Measurements from ENCODE around the gene SLC1A3. TPM values are rescaled to one million over a fixed set of nuclear protein-coding genes. Genes with fewer than 3 reads are reported as not detected.
A peak's percentile ranks its signal among the peaks of the same experiment; 100 is the strongest.
"Not testable (repeated sequence)": the region's sequence is repeated elsewhere in the genome, so short reads cannot be mapped to it uniquely, and the experiment has no call there.

SLC1A3 gene
- total RNA-seq, 1 experiment from 2014 or later: 9.6 TPM

GRCh38 chr5:36641431-36641830, 35.0 kb downstream of the SLC1A3 start:
- ChIA-PET CTCF (interaction anchor here (0.5 to 0.9 kb wide), 4 partner anchors 11 to 184 kb away, joined by 3 to 4 read pairs (median 3); no protein-coding TSS in a partner anchor), POLR2A (interaction anchor here (0.6 to 1.5 kb wide), 5 partner anchors 16 to 58 kb away, joined by 3 to 5 read pairs (median 3); no protein-coding TSS in a partner anchor)
- intact Hi-C loops (cut with micrococcal nuclease): no loop called here
- H3K4me1 Mint-ChIP-seq (ENCODE audit: insufficient read depth, unreplicated experiment): peaks cover 10% of the 10 kb centered on the region
- no peaks in the 10 kb centered on the region for H3K9me3 Mint-ChIP-seq (ENCODE audit: unreplicated experiment)
- no TSS peak for BruUV-seq (replicated peaks)
- peaks cover 12% of the 10 kb centered on the region for H3K36me3 Mint-ChIP-seq (ENCODE audit: insufficient read depth, unreplicated experiment)
- no peak for TF ChIP-seq CTCF (IDR thresholded peaks at IDR 0.05; ENCODE audit: unreplicated experiment)
- H3K27me3 Mint-ChIP-seq (ENCODE audit: insufficient read depth, unreplicated experiment): no peaks in the 10 kb centered on the region
- no peak for DNase-seq (ENCODE audit: unreplicated experiment)
- peak overlapping the region; percentile 25 for H3K27ac Mint-ChIP-seq (ENCODE audit: low read depth, unreplicated experiment)
- no peak overlapping the region for H3K4me3 Mint-ChIP-seq (ENCODE audit: unreplicated experiment)

GRCh38 chr5:36642089-36642488, 35.7 kb downstream of the SLC1A3 start:
- H3K27me3 Mint-ChIP-seq (ENCODE audit: insufficient read depth, unreplicated experiment): no peaks in the 10 kb centered on the region
- no peak for TF ChIP-seq CTCF (IDR thresholded peaks at IDR 0.05; ENCODE audit: unreplicated experiment)
- BruUV-seq (replicated peaks): no TSS peak
- H3K4me1 Mint-ChIP-seq (ENCODE audit: insufficient read depth, unreplicated experiment): peaks cover 15% of the 10 kb centered on the region
- intact Hi-C loops (cut with micrococcal nuclease): no loop called here
- H3K4me3 Mint-ChIP-seq (ENCODE audit: unreplicated experiment): no peak overlapping the region
- peaks cover 12% of the 10 kb centered on the region for H3K36me3 Mint-ChIP-seq (ENCODE audit: insufficient read depth, unreplicated experiment)
- DNase-seq (ENCODE audit: unreplicated experiment): no peak
- H3K27ac Mint-ChIP-seq (ENCODE audit: low read depth, unreplicated experiment): no peak overlapping the region
- H3K9me3 Mint-ChIP-seq (ENCODE audit: unreplicated experiment): no peaks in the 10 kb centered on the region
- POLR2A ChIA-PET: interaction anchor here (0.6 to 1.4 kb wide), 2 partner anchors 16 to 58 kb away, joined by 3 read pairs; no protein-coding TSS in a partner anchor
- CTCF ChIA-PET: interaction anchor here (0.5 kb wide), 1 partner anchor 184 kb away, joined by 3 read pairs; no protein-coding TSS in a partner anchor

- TF ChIP-seq CTCF (IDR thresholded peaks at IDR 0.05; ENCODE audit: unreplicated experiment): no peak
- Mint-ChIP-seq H3K9me3 (ENCODE audit: unreplicated experiment) (no peaks in the 10 kb centered on the region), H3K36me3 (ENCODE audit: insufficient read depth, unreplicated experiment) (peaks cover 12% of the 10 kb centered on the region), H3K27me3 (ENCODE audit: insufficient read depth, unreplicated experiment) (no peaks in the 10 kb centered on the region), H3K27ac (ENCODE audit: low read depth, unreplicated experiment) (no peak overlapping the region), H3K4me1 (ENCODE audit: insufficient read depth, unreplicated experiment) (peaks cover 15% of the 10 kb centered on the region), H3K4me3 (ENCODE audit: unreplicated experiment) (no peak overlapping the region)
- DNase-seq (ENCODE audit: unreplicated experiment): no peak
- CTCF ChIA-PET: no interaction called here
- BruUV-seq (replicated peaks): no TSS peak
- POLR2A ChIA-PET: no interaction called here
- intact Hi-C loops (cut with micrococcal nuclease): no loop called here
These were observed 36.8 kb downstream of the SLC1A3 start for GRCh38 chr5:36643162-36643561.

GRCh38 chr5:36643841-36644240, 37.4 kb downstream of the SLC1A3 start:
- H3K27me3 Mint-ChIP-seq (ENCODE audit: insufficient read depth, unreplicated experiment); intact Hi-C loops (cut with micrococcal nuclease); H3K27ac Mint-ChIP-seq (ENCODE audit: low read depth, unreplicated experiment); H3K4me3 Mint-ChIP-seq (ENCODE audit: unreplicated experiment); CTCF ChIA-PET; DNase-seq (ENCODE audit: unreplicated experiment); H3K9me3 Mint-ChIP-seq (ENCODE audit: unreplicated experiment); BruUV-seq (replicated peaks): not testable (repeated sequence)
- Mint-ChIP-seq H3K4me1 (ENCODE audit: insufficient read depth, unreplicated experiment) (peaks cover 15% of the 10 kb centered on the region), H3K36me3 (ENCODE audit: insufficient read depth, unreplicated experiment) (peaks cover 12% of the 10 kb centered on the region)
- POLR2A ChIA-PET: interaction anchor here (0.6 kb wide), 1 partner anchor 48 kb away, joined by 5 read pairs; no protein-coding TSS in a partner anchor
